Ovary (tissue), 3 donors: Measurements from ENCODE around the gene COPS8.

Source experiments
- CTCF ChIP-seq, 3 donors: fragments of 450-650 bp in 2 of 3; fragments of 200-600 bp in 1 of 3; IDR thresholded peaks; one replicate each; pipeline versions ENCODE4 v1.5.1 to v1.8.0; 2016 to 2022; ENCODE audit warnings: antibody characterized with exemption in 3 of 3, mild to moderate bottlenecking in 1 of 3
- POLR2A ChIP-seq: fragments of 450-650 bp; IDR thresholded peaks from one replicate; pipeline ENCODE4 v1.6.1; 2017; ENCODE audit warnings: antibody characterized with exemption, mild to moderate bottlenecking, moderate library complexity
- donor health status: DM: no; HTN: no; CAD: no.

DNA sequence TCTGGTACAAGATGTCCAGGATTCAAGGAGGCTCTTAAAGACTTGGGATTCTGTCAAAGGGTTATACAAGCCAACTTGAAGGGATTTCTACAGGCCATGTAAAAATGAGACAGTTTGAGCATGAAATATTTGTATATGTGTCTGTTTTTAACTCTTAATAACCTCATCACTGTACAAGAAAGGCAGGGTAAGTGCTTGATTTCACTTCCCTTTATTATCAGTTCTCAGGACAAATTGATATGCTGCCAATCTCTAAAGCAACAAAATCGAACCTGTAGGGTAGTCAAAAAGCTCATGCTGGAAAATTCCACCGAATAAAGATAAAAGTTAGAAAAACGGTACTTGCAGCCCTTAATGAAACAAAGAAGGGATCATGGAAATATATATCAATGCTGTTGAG is 14.1 kb downstream of the COPS8 start:
- no peak for TF ChIP-seq CTCF (IDR thresholded peaks at IDR 0.05)
- no peak for TF ChIP-seq POLR2A
